ENCODE results near the gene TNFRSF1B. TPM values are rescaled to one million over a fixed set of nuclear protein-coding genes. Genes with fewer than 3 reads are reported as not detected.

Gene TNFRSF1B
- total RNA-seq, 1 experiment from 2014 or later = 0.61 TPM

- no TSS peak for BruUV-seq (replicated peaks)
- ChIA-PET RAD21 (ENCODE audit: low non-redundant PET in 1 of 2, low total read pairs in 2 of 2, uncharacterized antibody in 2 of 2, unreplicated experiment in 2 of 2) (interaction anchor here in 1 of 2 experiments (0.8 kb wide), 1 partner anchor 78 kb away, joined by 4 read pairs; no protein-coding TSS in a partner anchor), POLR2A (no interaction called here), CTCF (interaction anchor here (6.0 kb wide), 1 partner anchor 78 kb away, joined by 45 read pairs; no protein-coding TSS in a partner anchor)
- H3K27ac ChIP-seq (ENCODE audit: low read depth, low read length) = no peak overlapping the region
- no peaks in the 10 kb centered on the region for H3K9me3 ChIP-seq (ENCODE audit: control insufficient read depth in 1 of 2, insufficient read depth in 1 of 2, low read depth in 1 of 2, low read length in 2 of 2)
- peaks cover 6 to 9% of the 10 kb centered on the region in 2 experiments; a peak in 3 of 4 replicates for H3K4me1 ChIP-seq (ENCODE audit: control insufficient read depth in 1 of 2, insufficient read depth in 2 of 2, low read length in 2 of 2)
- H3K27me3 ChIP-seq (ENCODE audit: insufficient read depth, low read length) = no peaks in the 10 kb centered on the region
- intact Hi-C loops (cut with micrococcal nuclease) = loop anchor here (10.0 kb wide), 1 partner anchor 368 kb away; no protein-coding TSS in a partner anchor
- TF ChIP-seq RAD21 (IDR thresholded peaks at IDR 0.05; ENCODE audit: low read depth) (no peak), ZFX (IDR thresholded peaks at IDR 0.05) (no peak), FOSL1 (IDR thresholded peaks at IDR 0.05; ENCODE audit: low read depth) (no peak), CEBPB (IDR thresholded peaks at IDR 0.05; ENCODE audit: low read depth) (no peak), CTCF (IDR thresholded peaks at IDR 0.05 in 2 of 3, conservative IDR thresholded peaks at IDR 0.05 in 1 of 3; ENCODE audit: borderline replicate concordance in 1 of 3, insufficient read depth in 1 of 3, low read depth in 2 of 3, low read length in 2 of 3) (no peak), POLR2A (IDR thresholded peaks at IDR 0.05; ENCODE audit: borderline replicate concordance, extremely low read depth, insufficient read depth, insufficient read length) (no peak), TCF7L2 (IDR thresholded peaks at IDR 0.05; ENCODE audit: borderline replicate concordance, extremely low read depth, insufficient read depth, insufficient read length) (no peak), ZNF274 (IDR thresholded peaks at IDR 0.05; ENCODE audit: low read depth, low read length) (no peak), EZH2 (IDR thresholded peaks at IDR 0.05) (no peak), JUND (IDR thresholded peaks at IDR 0.05) (no peak), SP1 (IDR thresholded peaks at IDR 0.05; ENCODE audit: low read depth) (no peak), EGR1 (IDR thresholded peaks at IDR 0.05; ENCODE audit: low read depth) (no peak)
- TF ChIP-seq, protein P1, sequence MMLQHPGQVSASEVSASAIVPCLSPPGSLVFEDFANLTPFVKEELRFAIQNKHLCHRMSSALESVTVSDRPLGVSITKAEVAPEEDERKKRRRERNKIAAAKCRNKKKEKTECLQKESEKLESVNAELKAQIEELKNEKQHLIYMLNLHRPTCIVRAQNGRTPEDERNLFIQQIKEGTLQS (IDR thresholded peaks at IDR 0.05) = no peak
- no peak overlapping the region for H3K4me2 ChIP-seq (ENCODE audit: low read length)
- H4K20me1 ChIP-seq (ENCODE audit: insufficient read depth) = no peaks in the 10 kb centered on the region
- no peaks in the 10 kb centered on the region for H3K79me2 ChIP-seq (ENCODE audit: insufficient read depth, low read length)
- H3K4me3 ChIP-seq (replicated peaks in 1 of 2; ENCODE audit: low read depth in 1 of 2, low read length in 2 of 2) = no peak overlapping the region
- H3K9me2 ChIP-seq (ENCODE audit: insufficient read depth) = no peaks in the 10 kb centered on the region
- ATAC-seq (no peak), DNase-seq (ENCODE audit: low read depth, low spot score) (no peak)
- no peak overlapping the region for H2AFZ ChIP-seq (ENCODE audit: low read depth, low read length, poor library complexity, severe bottlenecking)
- H3K36me3 ChIP-seq (ENCODE audit: control insufficient read depth in 1 of 2, insufficient read depth in 2 of 2, low read length in 2 of 2) = no peaks in the 10 kb centered on the region
- H3K9ac ChIP-seq (ENCODE audit: low read length) = no peak overlapping the region
Measured at GRCh38 chr1:12202577-12202976, 35.8 kb downstream of the TNFRSF1B start.
